Panc1 (cell line): Measurements from ENCODE around the gene NOC2L. TPM values are rescaled to one million over a fixed set of nuclear protein-coding genes. Genes with fewer than 3 reads are reported as not detected.

Experiments used
- ATAC-seq: fragments of 200-7000 bp; cut with Tn5 transposase; 2 replicates; pipeline ENCODE4 v1.9.1; 2020; ENCODE audit warnings: mild to moderate bottlenecking, moderate library complexity
- BruUV-seq: library from RNA; stranded (reverse); fragments of 400-500 nt; replicated peaks from 2 replicates; lab custom pipeline; 2021; lab: Mats Ljungman, UMichigan
- CTCF ChIA-PET: fragments of 300-600 bp; sonication (Branson Sonifier 250); formaldehyde crosslinking; loops from one replicate; lab custom pipeline; 2022; ENCODE audit warnings: antibody characterized with exemption; lab: Charles Lee
- POLR2A ChIA-PET: fragments of 300-600 bp; sonication (Branson Sonifier 250); formaldehyde crosslinking; loops from one replicate; lab custom pipeline; 2022; ENCODE audit warnings: antibody characterized with exemption; lab: Charles Lee
- DNase-seq: peaks from one replicate; pipeline ENCODE4 v3.0.0-alpha.2; 2010; ENCODE audit warnings: low read depth, low spot score
- H3K27ac ChIP-seq: 2 replicates; pipeline ENCODE4 v1.5.1; 2011; ENCODE audit warnings: mild to moderate bottlenecking, low read length, inconsistent platforms
- H3K27me3 ChIP-seq: fragments of 200-500 bp; sonication (Bioruptor generic); 2 replicates; pipeline ENCODE4 v1.6.0; 2014; ENCODE audit warnings: low read length, inconsistent platforms; ENCODE audit not compliant: control insufficient read depth, insufficient read depth
- H3K36me3 ChIP-seq: fragments of 200-500 bp; sonication (Bioruptor generic); 2 replicates; pipeline ENCODE4 v1.5.1; 2014; ENCODE audit warnings: inconsistent platforms, mild to moderate bottlenecking, low read length, moderate library complexity; ENCODE audit not compliant: control insufficient read depth, insufficient read depth
- H3K4me1 ChIP-seq: 2 replicates; pipeline ENCODE4 v1.5.1; 2011; ENCODE audit warnings: inconsistent platforms, mild to moderate bottlenecking, low read length, moderate library complexity; ENCODE audit not compliant: control insufficient read depth, insufficient read depth
- H3K4me3 ChIP-seq, 2 experiments: 2 replicates each; pipeline ENCODE4 v1.5.1; 2011 to 2012; ENCODE audit warnings: low read depth in 2 of 2, low read length in 2 of 2, mild to moderate bottlenecking in 2 of 2, inconsistent platforms in 1 of 2, moderate library complexity in 1 of 2
- H3K9me3 ChIP-seq: fragments of 200-500 bp; sonication (Bioruptor generic); 2 replicates; pipeline ENCODE4 v1.5.1; 2014; ENCODE audit warnings: low read depth, mild to moderate bottlenecking, inconsistent platforms, low read length, moderate library complexity; ENCODE audit not compliant: control insufficient read depth, insufficient read depth
- POLR2AphosphoS5 ChIP-seq: IDR thresholded peaks from 2 replicates; pipeline ENCODE4 v1.6.1; 2012; ENCODE audit warnings: mild to moderate bottlenecking, low read depth, low read length, moderate library complexity
- SIN3A ChIP-seq: IDR thresholded peaks from 2 replicates; pipeline ENCODE4 v1.6.1; 2012; ENCODE audit warnings: low read depth, mild to moderate bottlenecking, low read length, moderate library complexity, borderline replicate concordance; ENCODE audit not compliant: insufficient read depth
- TCF7L2 ChIP-seq: IDR thresholded peaks from 2 replicates; pipeline ENCODE4 v1.6.1; 2011; ENCODE audit warnings: mild to moderate bottlenecking, low read depth, low read length, inconsistent platforms
- in situ Hi-C: cut with HindIII; loops from 2 replicates; pipeline ENCODE4 v1.10.0; 2016; ENCODE audit warnings: low sequenced_read_pairs, low pct_unique_long_range_greater_than_20kb
- intact Hi-C: fragments of 100-400 bp; cut with micrococcal nuclease; formaldehyde crosslinking; loops from one replicate; pipeline ENCODE4 v1.10.0; 2022; ENCODE audit not compliant: unreplicated experiment
- total RNA-seq: library from RNA; stranded (reverse); gene quantifications from one replicate; pipeline ENCODE4 v1.2.1, GENCODE V29; 2021; ENCODE audit not compliant: unreplicated experiment
- TF ChIP-seq, protein P1 (sequence below), 2 experiments: IDR thresholded peaks; 2 replicates each; pipeline ENCODE4 v1.6.1; 2011 to 2012; ENCODE audit warnings: low read depth in 2 of 2, control low read depth in 1 of 2, low read length in 1 of 2, mild to moderate bottlenecking in 1 of 2, moderate library complexity in 1 of 2; ENCODE audit not compliant: insufficient read depth in 1 of 2
- TF ChIP-seq, protein P2 (sequence below): fragments of 450-650 bp; IDR thresholded peaks from 2 replicates; pipeline ENCODE4 v1.5.1; 2017; ENCODE audit warnings: mild to moderate bottlenecking

NOC2L gene
- total RNA-seq, 1 experiment from 2014 or later = 193 TPM

DNA sequence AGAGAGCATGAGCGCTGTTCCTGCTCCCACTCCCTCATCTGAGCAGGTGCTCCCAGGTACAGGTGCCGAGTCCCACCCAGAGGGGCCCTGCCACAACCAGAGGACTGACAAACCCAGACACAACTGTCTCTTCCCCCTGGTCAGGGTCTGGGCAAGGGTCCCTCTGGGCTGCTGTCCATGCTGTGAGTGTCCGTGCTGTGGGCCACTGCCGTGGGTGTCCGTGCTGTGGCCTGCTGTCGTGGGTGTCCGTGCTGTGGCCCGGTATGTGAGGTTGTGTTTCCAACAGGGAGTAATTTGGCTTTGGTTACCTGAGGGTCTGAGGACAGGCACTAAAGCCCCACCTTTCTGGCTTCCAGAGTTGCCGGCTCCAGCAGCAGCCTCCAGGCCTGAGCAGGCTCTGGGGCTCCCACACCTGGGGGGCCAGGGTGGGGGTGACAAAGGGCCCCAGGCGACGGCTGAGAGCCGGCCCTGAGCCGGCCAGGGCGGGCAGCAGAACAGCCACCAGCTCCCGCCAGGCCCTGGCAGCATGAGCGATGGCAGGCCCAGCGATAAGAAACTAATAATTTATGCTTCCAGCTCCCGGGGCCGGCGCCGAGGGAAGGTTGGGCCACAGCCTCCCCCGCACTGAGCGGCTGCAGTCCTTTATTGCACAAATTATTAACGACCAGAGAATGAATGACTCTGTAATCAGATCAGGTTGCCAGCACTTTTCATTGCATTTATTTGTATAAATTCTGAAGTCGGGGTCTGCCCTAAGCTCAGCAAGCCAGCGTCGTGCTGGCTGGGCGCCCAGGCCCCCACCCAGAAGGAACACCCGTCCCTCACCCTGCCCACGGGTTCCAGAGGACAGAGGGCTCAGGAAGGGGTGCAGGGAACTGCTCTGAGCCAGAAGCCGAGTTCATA is 42.6 kb downstream of the NOC2L start:
- Histone ChIP-seq H3K4me3 (no peak overlapping the region), H3K36me3 (no peaks in the 10 kb centered on the region), H3K4me1 (peaks cover 78% of the 10 kb centered on the region), H3K27ac (peak overlapping the region; percentile 65; the same call in 1 of the 2 replicates), H3K9me3 (no peaks in the 10 kb centered on the region), H3K27me3 (no peaks in the 10 kb centered on the region)
- ChIA-PET POLR2A (no interaction called here), CTCF (no interaction called here)
- ATAC-seq (no peak), DNase-seq (no peak)
- in situ Hi-C loops = no loop called here
- BruUV-seq = no TSS peak
- intact Hi-C loops = no loop called here
- TF ChIP-seq, protein P1, sequence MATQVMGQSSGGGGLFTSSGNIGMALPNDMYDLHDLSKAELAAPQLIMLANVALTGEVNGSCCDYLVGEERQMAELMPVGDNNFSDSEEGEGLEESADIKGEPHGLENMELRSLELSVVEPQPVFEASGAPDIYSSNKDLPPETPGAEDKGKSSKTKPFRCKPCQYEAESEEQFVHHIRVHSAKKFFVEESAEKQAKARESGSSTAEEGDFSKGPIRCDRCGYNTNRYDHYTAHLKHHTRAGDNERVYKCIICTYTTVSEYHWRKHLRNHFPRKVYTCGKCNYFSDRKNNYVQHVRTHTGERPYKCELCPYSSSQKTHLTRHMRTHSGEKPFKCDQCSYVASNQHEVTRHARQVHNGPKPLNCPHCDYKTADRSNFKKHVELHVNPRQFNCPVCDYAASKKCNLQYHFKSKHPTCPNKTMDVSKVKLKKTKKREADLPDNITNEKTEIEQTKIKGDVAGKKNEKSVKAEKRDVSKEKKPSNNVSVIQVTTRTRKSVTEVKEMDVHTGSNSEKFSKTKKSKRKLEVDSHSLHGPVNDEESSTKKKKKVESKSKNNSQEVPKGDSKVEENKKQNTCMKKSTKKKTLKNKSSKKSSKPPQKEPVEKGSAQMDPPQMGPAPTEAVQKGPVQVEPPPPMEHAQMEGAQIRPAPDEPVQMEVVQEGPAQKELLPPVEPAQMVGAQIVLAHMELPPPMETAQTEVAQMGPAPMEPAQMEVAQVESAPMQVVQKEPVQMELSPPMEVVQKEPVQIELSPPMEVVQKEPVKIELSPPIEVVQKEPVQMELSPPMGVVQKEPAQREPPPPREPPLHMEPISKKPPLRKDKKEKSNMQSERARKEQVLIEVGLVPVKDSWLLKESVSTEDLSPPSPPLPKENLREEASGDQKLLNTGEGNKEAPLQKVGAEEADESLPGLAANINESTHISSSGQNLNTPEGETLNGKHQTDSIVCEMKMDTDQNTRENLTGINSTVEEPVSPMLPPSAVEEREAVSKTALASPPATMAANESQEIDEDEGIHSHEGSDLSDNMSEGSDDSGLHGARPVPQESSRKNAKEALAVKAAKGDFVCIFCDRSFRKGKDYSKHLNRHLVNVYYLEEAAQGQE (IDR thresholded peaks at IDR 0.05; ENCODE audit: insufficient read depth in 1 of 2, low read depth in 2 of 2, low read length in 1 of 2) = no peak
- TF ChIP-seq SIN3A (no peak), TCF7L2 (no peak), POLR2AphosphoS5 (no peak)

DNA sequence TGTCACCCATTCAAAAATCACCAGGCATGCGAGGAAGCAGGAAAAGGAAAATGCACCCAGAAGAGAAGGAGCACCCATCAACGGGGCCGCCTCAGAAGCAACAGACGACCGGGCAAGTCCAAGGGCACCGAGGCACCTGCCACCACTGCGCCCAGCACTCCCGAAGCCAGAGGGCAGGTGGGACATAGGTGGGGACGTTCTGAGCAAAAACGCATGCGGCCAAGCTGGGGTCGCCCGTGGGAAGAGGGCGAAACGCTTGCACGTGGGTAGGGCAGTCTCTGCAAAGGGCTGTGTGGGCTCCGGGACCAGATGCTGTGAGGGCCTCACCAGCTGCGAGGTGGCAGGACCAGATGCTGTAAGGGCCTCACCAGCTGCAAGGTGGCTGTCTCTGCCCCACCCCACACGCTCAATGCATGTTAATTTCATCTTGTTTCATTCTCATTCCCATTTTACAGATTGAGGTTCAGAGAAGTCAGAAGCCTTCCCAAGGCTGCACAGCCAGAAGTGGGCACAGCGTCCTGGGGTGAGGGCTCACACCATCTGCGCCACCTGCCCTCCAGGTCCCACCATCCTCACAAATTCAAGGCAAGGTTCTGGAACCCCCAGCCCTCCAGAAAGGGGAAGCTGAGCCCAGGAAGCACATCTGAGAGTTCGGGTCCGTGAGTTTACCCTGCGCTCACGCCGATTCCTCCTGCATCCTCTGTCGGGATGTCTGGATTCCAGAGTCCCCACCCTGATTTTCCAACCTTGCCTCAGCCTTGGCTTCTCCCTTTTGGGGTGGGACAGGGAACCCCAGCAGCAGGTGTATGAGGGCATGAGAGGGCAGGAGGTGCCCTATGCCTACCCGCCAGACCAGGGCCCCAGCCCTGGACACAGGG is 43.5 kb downstream of the NOC2L start:
- Histone ChIP-seq H3K4me1 (peaks cover 78% of the 10 kb centered on the region), H3K9me3 (no peaks in the 10 kb centered on the region), H3K4me3 (no peak overlapping the region), H3K27me3 (no peaks in the 10 kb centered on the region), H3K36me3 (no peaks in the 10 kb centered on the region), H3K27ac (peak overlapping the region; percentile 57; the same call in 1 of the 2 replicates)
- intact Hi-C loops = no loop called here
- POLR2A ChIA-PET = no interaction called here
- TF ChIP-seq SIN3A = no peak
- TF ChIP-seq, protein P1 (IDR thresholded peaks at IDR 0.05; ENCODE audit: insufficient read depth in 1 of 2, low read depth in 2 of 2, low read length in 1 of 2) = no peak
- no peak for TF ChIP-seq POLR2AphosphoS5
- no peak for TF ChIP-seq TCF7L2
- TF ChIP-seq, protein P2, sequence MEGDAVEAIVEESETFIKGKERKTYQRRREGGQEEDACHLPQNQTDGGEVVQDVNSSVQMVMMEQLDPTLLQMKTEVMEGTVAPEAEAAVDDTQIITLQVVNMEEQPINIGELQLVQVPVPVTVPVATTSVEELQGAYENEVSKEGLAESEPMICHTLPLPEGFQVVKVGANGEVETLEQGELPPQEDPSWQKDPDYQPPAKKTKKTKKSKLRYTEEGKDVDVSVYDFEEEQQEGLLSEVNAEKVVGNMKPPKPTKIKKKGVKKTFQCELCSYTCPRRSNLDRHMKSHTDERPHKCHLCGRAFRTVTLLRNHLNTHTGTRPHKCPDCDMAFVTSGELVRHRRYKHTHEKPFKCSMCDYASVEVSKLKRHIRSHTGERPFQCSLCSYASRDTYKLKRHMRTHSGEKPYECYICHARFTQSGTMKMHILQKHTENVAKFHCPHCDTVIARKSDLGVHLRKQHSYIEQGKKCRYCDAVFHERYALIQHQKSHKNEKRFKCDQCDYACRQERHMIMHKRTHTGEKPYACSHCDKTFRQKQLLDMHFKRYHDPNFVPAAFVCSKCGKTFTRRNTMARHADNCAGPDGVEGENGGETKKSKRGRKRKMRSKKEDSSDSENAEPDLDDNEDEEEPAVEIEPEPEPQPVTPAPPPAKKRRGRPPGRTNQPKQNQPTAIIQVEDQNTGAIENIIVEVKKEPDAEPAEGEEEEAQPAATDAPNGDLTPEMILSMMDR = no peak
- CTCF ChIA-PET = no interaction called here
- DNase-seq = no peak
- in situ Hi-C loops = no loop called here
- BruUV-seq = no TSS peak
- no peak for ATAC-seq
